Endodermal cell (in vitro differentiated cells): ENCODE results near the gene NID2. TPM values are rescaled to one million over a fixed set of nuclear protein-coding genes. Genes with fewer than 3 reads are reported as not detected.

Source experiments
- DNase-seq: peaks from one replicate; pipeline ENCODE4 v3.0.0-alpha.2; 2017
- H3K27ac ChIP-seq: 2 replicates; pipeline ENCODE4 v1.5.1; 2013; ENCODE audit warnings: mild to moderate bottlenecking, low read depth, low read length, moderate library complexity
- H3K27me3 ChIP-seq: 2 replicates; pipeline ENCODE4 v1.6.1; 2013; ENCODE audit warnings: mild to moderate bottlenecking, low read length, moderate library complexity; ENCODE audit not compliant: insufficient read depth, control insufficient read depth, poor library complexity, severe bottlenecking
- H3K36me3 ChIP-seq: 2 replicates; pipeline ENCODE4 v1.7.0; 2013; ENCODE audit warnings: mild to moderate bottlenecking, low read length, moderate library complexity; ENCODE audit not compliant: control insufficient read depth, insufficient read depth
- H3K4me1 ChIP-seq: one replicate; pipeline ENCODE4 v1.7.0; 2013; ENCODE audit warnings: low read length; ENCODE audit not compliant: control insufficient read depth, insufficient read depth
- H3K4me3 ChIP-seq: 2 replicates; pipeline ENCODE4 v1.5.1; 2013; ENCODE audit warnings: mild to moderate bottlenecking, low read length, moderate library complexity
- H3K9ac ChIP-seq: 2 replicates; pipeline ENCODE4 v1.6.1; 2013; ENCODE audit warnings: mild to moderate bottlenecking, low read length, moderate library complexity; ENCODE audit not compliant: poor library complexity, severe bottlenecking; ENCODE audit errors: extremely low read depth
- H3K9me3 ChIP-seq: 2 replicates; pipeline ENCODE4 v1.6.1; 2013; ENCODE audit warnings: mild to moderate bottlenecking, low read length, moderate library complexity; ENCODE audit not compliant: control insufficient read depth
- H3K27ac Mint-ChIP-seq: 2 replicates; pipeline ENCODE4 v1.8.0; 2020; ENCODE audit warnings: mixed read lengths
- H3K27me3 Mint-ChIP-seq: 2 replicates; pipeline ENCODE4 v1.8.0; 2021; ENCODE audit warnings: mild to moderate bottlenecking, mixed read lengths; ENCODE audit not compliant: insufficient read depth
- H3K36me3 Mint-ChIP-seq: 2 replicates; pipeline ENCODE4 v1.8.0; 2020; ENCODE audit warnings: low read depth, mixed read lengths
- H3K4me1 Mint-ChIP-seq: 2 replicates; pipeline ENCODE4 v1.8.0; 2020; ENCODE audit warnings: mixed read lengths
- H3K4me3 Mint-ChIP-seq: 2 replicates; pipeline ENCODE4 v1.8.0; 2020; ENCODE audit warnings: mild to moderate bottlenecking, moderate library complexity, mixed read lengths
- H3K9me3 Mint-ChIP-seq: 2 replicates; pipeline ENCODE4 v1.8.0; 2020; ENCODE audit warnings: mild to moderate bottlenecking, mixed read lengths
- WGBS, 2 experiments: methylation state at CpG; one replicate each; pipeline versions ENCODE4 v1.1.5 to v1.1.7; 2013; ENCODE audit warnings: missing lambda C conversion rate in 2 of 2, mixed read lengths in 1 of 2; ENCODE audit not compliant: insufficient coverage in 1 of 2, insufficient read length in 1 of 2; 5-methylcytosine and 5-hydroxymethylcytosine counted together
- total RNA-seq, 2 donors: library from RNA; stranded (reverse); fragmentation: NEBNext Ultra II Directional in 1 of 2; extraction: Animal tissue kit (Norgen Biotek cat#: 25700) in 1 of 2; gene quantifications; 2 replicates in 1 of 2; 3 replicates in 1 of 2; pipeline ENCODE4 v1.2.1, GENCODE V29; 2021
- TF ChIP-seq, protein P1 (sequence below): fragments of 200-600 bp; sonication (generic); conservative IDR thresholded peaks from 2 replicates; pipeline ENCODE4 v1.5.0; 2021; ENCODE audit warnings: antibody characterized with exemption, mild to moderate bottlenecking

Gene NID2
- total RNA-seq, 2 donors from 2014 or later = 1.7 to 2.9 TPM

DNA sequence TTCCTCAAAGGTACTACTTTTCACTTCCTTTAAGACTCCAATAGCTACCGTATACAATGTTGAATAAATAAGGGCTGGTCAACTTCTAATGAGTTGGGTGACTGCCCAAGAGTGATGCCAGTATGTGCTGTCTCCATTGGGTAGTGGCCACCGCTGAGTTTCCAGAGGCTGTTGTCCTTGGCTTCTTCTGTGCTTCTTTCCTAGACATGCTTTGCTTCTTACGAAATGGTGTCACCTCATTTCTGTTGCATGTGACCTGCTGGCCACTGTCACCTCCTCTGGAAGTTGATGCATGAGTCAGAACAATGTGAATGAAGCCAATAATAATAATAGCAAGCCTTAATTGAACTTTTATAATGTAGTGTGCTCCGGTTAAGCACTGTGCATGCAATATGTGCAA is 7.5 kb upstream of the NID2 start:
- Histone ChIP-seq H3K36me3 (no peaks in the 10 kb centered on the region), H3K27me3 (peaks cover 17% of the 10 kb centered on the region), H3K27ac (no peak overlapping the region), H3K4me3 (no peak overlapping the region), H3K4me1 (no peaks in the 10 kb centered on the region), H3K9ac (no peak overlapping the region), H3K9me3 (no peaks in the 10 kb centered on the region)
- H3K27ac Mint-ChIP-seq = no peak overlapping the region
- no peak for DNase-seq
- H3K4me3 Mint-ChIP-seq = no peak overlapping the region
- peaks cover 24% of the 10 kb centered on the region for H3K27me3 Mint-ChIP-seq
- H3K36me3 Mint-ChIP-seq = no peaks in the 10 kb centered on the region
- peaks cover 7% of the 10 kb centered on the region for H3K4me1 Mint-ChIP-seq
- TF ChIP-seq, protein P1, sequence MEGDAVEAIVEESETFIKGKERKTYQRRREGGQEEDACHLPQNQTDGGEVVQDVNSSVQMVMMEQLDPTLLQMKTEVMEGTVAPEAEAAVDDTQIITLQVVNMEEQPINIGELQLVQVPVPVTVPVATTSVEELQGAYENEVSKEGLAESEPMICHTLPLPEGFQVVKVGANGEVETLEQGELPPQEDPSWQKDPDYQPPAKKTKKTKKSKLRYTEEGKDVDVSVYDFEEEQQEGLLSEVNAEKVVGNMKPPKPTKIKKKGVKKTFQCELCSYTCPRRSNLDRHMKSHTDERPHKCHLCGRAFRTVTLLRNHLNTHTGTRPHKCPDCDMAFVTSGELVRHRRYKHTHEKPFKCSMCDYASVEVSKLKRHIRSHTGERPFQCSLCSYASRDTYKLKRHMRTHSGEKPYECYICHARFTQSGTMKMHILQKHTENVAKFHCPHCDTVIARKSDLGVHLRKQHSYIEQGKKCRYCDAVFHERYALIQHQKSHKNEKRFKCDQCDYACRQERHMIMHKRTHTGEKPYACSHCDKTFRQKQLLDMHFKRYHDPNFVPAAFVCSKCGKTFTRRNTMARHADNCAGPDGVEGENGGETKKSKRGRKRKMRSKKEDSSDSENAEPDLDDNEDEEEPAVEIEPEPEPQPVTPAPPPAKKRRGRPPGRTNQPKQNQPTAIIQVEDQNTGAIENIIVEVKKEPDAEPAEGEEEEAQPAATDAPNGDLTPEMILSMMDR = no peak
- no peaks in the 10 kb centered on the region for H3K9me3 Mint-ChIP-seq
- 50 to 69% methylated on average over 2 to 4 of the region's 4 CpGs for WGBS, 2 experiments

DNA sequence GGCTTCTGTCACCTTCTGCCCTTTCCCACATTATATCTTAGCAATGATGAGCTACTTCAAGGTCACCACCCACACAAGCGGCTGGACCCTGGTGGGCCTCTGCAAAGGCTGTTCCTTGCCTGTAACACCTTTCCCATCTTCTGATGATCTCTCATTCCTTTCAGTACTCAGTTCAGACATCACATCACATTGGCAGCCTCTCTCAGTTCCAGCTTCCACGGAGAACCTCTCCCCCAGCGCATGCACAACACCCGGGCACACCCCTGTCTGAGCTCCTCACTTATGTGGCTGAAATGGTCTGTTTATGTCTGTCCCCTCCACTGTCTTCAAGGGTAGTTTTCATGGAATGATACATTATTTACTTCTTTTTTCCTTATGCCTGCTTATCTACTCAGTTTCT is 6.5 kb upstream of the NID2 start:
- H3K27me3 Mint-ChIP-seq = peaks cover 28% of the 10 kb centered on the region
- H3K27ac Mint-ChIP-seq = no peak overlapping the region
- H3K36me3 Mint-ChIP-seq = no peaks in the 10 kb centered on the region
- no peak overlapping the region for H3K4me3 ChIP-seq
- H3K9me3 Mint-ChIP-seq = no peaks in the 10 kb centered on the region
- no peak for DNase-seq
- H3K27ac ChIP-seq = no peak overlapping the region
- no peak overlapping the region for H3K9ac ChIP-seq
- TF ChIP-seq, protein P1 = no peak
- 89 to 90% methylated on average over 3 to 4 of the region's 4 CpGs for WGBS, 2 experiments
- H3K27me3 ChIP-seq = peaks cover 27% of the 10 kb centered on the region
- H3K4me1 Mint-ChIP-seq = peaks cover 7% of the 10 kb centered on the region
- H3K4me1 ChIP-seq = no peaks in the 10 kb centered on the region
- H3K4me3 Mint-ChIP-seq = no peak overlapping the region
- H3K9me3 ChIP-seq = no peaks in the 10 kb centered on the region
- H3K36me3 ChIP-seq = no peaks in the 10 kb centered on the region

DNA sequence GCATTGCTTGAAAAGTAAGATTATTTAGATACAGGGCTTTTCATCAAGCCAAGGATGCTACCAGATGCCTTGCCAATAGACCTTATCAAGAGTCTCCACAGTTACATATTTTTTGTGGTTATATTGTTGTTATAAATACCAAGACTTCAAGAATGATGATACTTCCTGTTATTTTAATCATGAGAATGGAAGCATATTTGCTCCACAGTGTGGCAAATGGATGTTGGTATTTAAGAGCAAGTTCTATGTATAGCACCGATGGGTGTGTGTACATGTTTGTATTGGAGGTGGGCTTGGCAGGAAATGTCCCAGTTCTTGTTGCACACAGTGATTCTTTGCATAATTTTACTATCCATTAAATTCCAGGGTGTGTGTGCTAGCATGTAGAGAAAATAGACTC is 4.4 kb upstream of the NID2 start:
- Mint-ChIP-seq H3K4me1 (peaks cover 7% of the 10 kb centered on the region), H3K36me3 (no peaks in the 10 kb centered on the region), H3K9me3 (no peaks in the 10 kb centered on the region), H3K27ac (no peak overlapping the region), H3K27me3 (peaks cover 46% of the 10 kb centered on the region), H3K4me3 (no peak overlapping the region)
- H3K4me3 ChIP-seq = no peak overlapping the region
- H3K9me3 ChIP-seq = no peaks in the 10 kb centered on the region
- DNase-seq = no peak
- peaks cover 3% of the 10 kb centered on the region for H3K4me1 ChIP-seq
- no peaks in the 10 kb centered on the region for H3K36me3 ChIP-seq
- TF ChIP-seq, protein P1 = no peak
- WGBS, 2 experiments = 88% methylated on average over 1 of the region's 1 CpG; no CpG with 5 or more reads in 1 of the 2 experiments
- H3K27ac ChIP-seq = no peak overlapping the region
- peaks cover 48% of the 10 kb centered on the region for H3K27me3 ChIP-seq
- no peak overlapping the region for H3K9ac ChIP-seq
